HG02763 (cell line): ENCODE results near the gene KL.

ENCODE experiments used
- ATAC-seq: cut with Tn5 transposase; IDR thresholded peaks from one replicate; pipeline ENCODE4 v1.9.1; 2021; ENCODE audit warnings: mild to moderate bottlenecking, moderate library complexity; ENCODE audit not compliant: unreplicated experiment

The KL gene

GRCh38 chr13:33003458-33004019 is 12.7 kb upstream of the KL start:
- no peak for ATAC-seq

- ATAC-seq, result no peak
Measured at GRCh38 chr13:33004511-33004910, 11.7 kb upstream of the KL start.

GRCh38 chr13:33006134-33006533 is 10.1 kb upstream of the KL start:
- no peak for ATAC-seq

GRCh38 chr13:33006638-33007037 is 9.6 kb upstream of the KL start:
- no peak for ATAC-seq

- ATAC-seq, result no peak
Measured at GRCh38 chr13:33007237-33007636, 9.0 kb upstream of the KL start.

- ATAC-seq, result no peak
Measured at GRCh38 chr13:33007950-33008349, 8.3 kb upstream of the KL start.

GRCh38 chr13:33008946-33009722 is 7.1 kb upstream of the KL start:
- ATAC-seq, result no peak

GRCh38 chr13:33011828-33012470 is 4.3 kb upstream of the KL start:
- ATAC-seq, result no peak

- no peak for ATAC-seq
Measured at GRCh38 chr13:33014291-33014690, 1.9 kb upstream of the KL start.

- no peak for ATAC-seq
Measured at GRCh38 chr13:33015241-33015668, 968 bp upstream of the KL start.

GRCh38 chr13:33015791-33016323 is 366 bp upstream of the KL start:
- ATAC-seq, result peak; percentile 10

- ATAC-seq, result peak; percentile 52
Measured at GRCh38 chr13:33017323-33017929, 1.2 kb downstream of the KL start.

- no peak for ATAC-seq
Measured at GRCh38 chr13:33018886-33019285, 2.7 kb downstream of the KL start.

GRCh38 chr13:33022986-33023385 is 6.8 kb downstream of the KL start:
- ATAC-seq, result no peak

GRCh38 chr13:33025220-33025744 is 9.1 kb downstream of the KL start:
- ATAC-seq, result no peak

- ATAC-seq, result no peak
Measured at GRCh38 chr13:33026489-33027152, 10.4 kb downstream of the KL start.

- no peak for ATAC-seq
Measured at GRCh38 chr13:33028620-33029019, 12.4 kb downstream of the KL start.

- no peak for ATAC-seq
Measured at GRCh38 chr13:33031277-33031676, 15.1 kb downstream of the KL start.

GRCh38 chr13:33032037-33032625 is 15.9 kb downstream of the KL start:
- no peak for ATAC-seq

GRCh38 chr13:33033051-33033812 is 17.0 kb downstream of the KL start:
- peak; percentile 77 for ATAC-seq
